Panc1 (cell line): ENCODE data around the gene PLBD2. TPM values are rescaled to one million over a fixed set of nuclear protein-coding genes. Genes with fewer than 3 reads are reported as not detected.

ENCODE experiments used
- ATAC-seq: fragments of 200-7000 bp; cut with Tn5 transposase; 2 replicates; pipeline ENCODE4 v1.9.1; 2020; ENCODE audit warnings: mild to moderate bottlenecking, moderate library complexity
- BruUV-seq: library from RNA; stranded (reverse); fragments of 400-500 nt; replicated peaks from 2 replicates; lab custom pipeline; 2021; lab: Mats Ljungman, UMichigan
- CTCF ChIA-PET: fragments of 300-600 bp; sonication (Branson Sonifier 250); formaldehyde crosslinking; loops from one replicate; lab custom pipeline; 2022; ENCODE audit warnings: antibody characterized with exemption; lab: Charles Lee
- POLR2A ChIA-PET: fragments of 300-600 bp; sonication (Branson Sonifier 250); formaldehyde crosslinking; loops from one replicate; lab custom pipeline; 2022; ENCODE audit warnings: antibody characterized with exemption; lab: Charles Lee
- DNase-seq: peaks from one replicate; pipeline ENCODE4 v3.0.0-alpha.2; 2010; ENCODE audit warnings: low read depth, low spot score
- H3K27ac ChIP-seq: 2 replicates; pipeline ENCODE4 v1.5.1; 2011; ENCODE audit warnings: mild to moderate bottlenecking, low read length, inconsistent platforms
- H3K27me3 ChIP-seq: fragments of 200-500 bp; sonication (Bioruptor generic); 2 replicates; pipeline ENCODE4 v1.6.0; 2014; ENCODE audit warnings: low read length, inconsistent platforms; ENCODE audit not compliant: control insufficient read depth, insufficient read depth
- H3K36me3 ChIP-seq: fragments of 200-500 bp; sonication (Bioruptor generic); 2 replicates; pipeline ENCODE4 v1.5.1; 2014; ENCODE audit warnings: inconsistent platforms, mild to moderate bottlenecking, low read length, moderate library complexity; ENCODE audit not compliant: control insufficient read depth, insufficient read depth
- H3K4me1 ChIP-seq: 2 replicates; pipeline ENCODE4 v1.5.1; 2011; ENCODE audit warnings: inconsistent platforms, mild to moderate bottlenecking, low read length, moderate library complexity; ENCODE audit not compliant: control insufficient read depth, insufficient read depth
- H3K4me3 ChIP-seq, 2 experiments: 2 replicates each; pipeline ENCODE4 v1.5.1; 2011 to 2012; ENCODE audit warnings: low read depth in 2 of 2, low read length in 2 of 2, mild to moderate bottlenecking in 2 of 2, inconsistent platforms in 1 of 2, moderate library complexity in 1 of 2
- H3K9me3 ChIP-seq: fragments of 200-500 bp; sonication (Bioruptor generic); 2 replicates; pipeline ENCODE4 v1.5.1; 2014; ENCODE audit warnings: low read depth, mild to moderate bottlenecking, inconsistent platforms, low read length, moderate library complexity; ENCODE audit not compliant: control insufficient read depth, insufficient read depth
- CTCF ChIP-seq: fragments of 450-650 bp; IDR thresholded peaks from 2 replicates; pipeline ENCODE4 v1.5.1; 2017; ENCODE audit warnings: mild to moderate bottlenecking
- POLR2AphosphoS5 ChIP-seq: IDR thresholded peaks from 2 replicates; pipeline ENCODE4 v1.6.1; 2012; ENCODE audit warnings: mild to moderate bottlenecking, low read depth, low read length, moderate library complexity
- REST ChIP-seq, 2 experiments: IDR thresholded peaks; 2 replicates each; pipeline ENCODE4 v1.6.1; 2011 to 2012; ENCODE audit warnings: low read depth in 2 of 2, control low read depth in 1 of 2, low read length in 1 of 2, mild to moderate bottlenecking in 1 of 2, moderate library complexity in 1 of 2; ENCODE audit not compliant: insufficient read depth in 1 of 2
- SIN3A ChIP-seq: IDR thresholded peaks from 2 replicates; pipeline ENCODE4 v1.6.1; 2012; ENCODE audit warnings: low read depth, mild to moderate bottlenecking, low read length, moderate library complexity, borderline replicate concordance; ENCODE audit not compliant: insufficient read depth
- TCF7L2 ChIP-seq: IDR thresholded peaks from 2 replicates; pipeline ENCODE4 v1.6.1; 2011; ENCODE audit warnings: mild to moderate bottlenecking, low read depth, low read length, inconsistent platforms
- in situ Hi-C: cut with HindIII; loops from 2 replicates; pipeline ENCODE4 v1.10.0; 2016; ENCODE audit warnings: low sequenced_read_pairs, low pct_unique_long_range_greater_than_20kb
- intact Hi-C: fragments of 100-400 bp; cut with micrococcal nuclease; formaldehyde crosslinking; loops from one replicate; pipeline ENCODE4 v1.10.0; 2022; ENCODE audit not compliant: unreplicated experiment
- total RNA-seq: library from RNA; stranded (reverse); gene quantifications from one replicate; pipeline ENCODE4 v1.2.1, GENCODE V29; 2021; ENCODE audit not compliant: unreplicated experiment

Gene PLBD2
- total RNA-seq, 1 experiment from 2014 or later = 69.7 TPM

- no TSS peak for BruUV-seq
- intact Hi-C loops = loop anchor here (1.0 kb wide), 1 partner anchor 114 kb away; no protein-coding TSS in a partner anchor
- Histone ChIP-seq H3K27ac (no peak overlapping the region), H3K4me3 (no peak overlapping the region), H3K4me1 (no peaks in the 10 kb centered on the region; the same call in 1 of the 2 replicates), H3K27me3 (no peaks in the 10 kb centered on the region), H3K9me3 (no peaks in the 10 kb centered on the region), H3K36me3 (no peaks in the 10 kb centered on the region; the same call in 1 of the 2 replicates)
- ATAC-seq (no peak), DNase-seq (no peak)
- CTCF ChIA-PET = interaction anchor here (0.7 to 1.0 kb wide), 7 partner anchors 12 to 409 kb away, joined by 3 to 9 read pairs (median 4); no protein-coding TSS in a partner anchor
- POLR2A ChIA-PET = interaction anchor here (1.2 kb wide), 1 partner anchor 97 kb away, joined by 3 read pairs; no protein-coding TSS in a partner anchor
- TF ChIP-seq POLR2AphosphoS5 (no peak), CTCF (no peak)
- in situ Hi-C loops = no loop called here
Observed at GRCh38 chr12:113425960-113426453, 67.6 kb downstream of the PLBD2 start.

GRCh38 chr12:113427882-113428281, 69.5 kb downstream of the PLBD2 start:
- TF ChIP-seq SIN3A = no peak
- peak in 1 of 2 experiments; percentile 47; a peak in 3 of 4 replicates for TF ChIP-seq REST (IDR thresholded peaks at IDR 0.05; ENCODE audit: insufficient read depth in 1 of 2, low read depth in 2 of 2, low read length in 1 of 2)
- in situ Hi-C loops = no loop called here

GRCh38 chr12:113428482-113428881, 70.1 kb downstream of the PLBD2 start:
- H3K4me3 ChIP-seq = no peak overlapping the region
- TF ChIP-seq SIN3A = no peak
- no peak for TF ChIP-seq REST (IDR thresholded peaks at IDR 0.05; ENCODE audit: insufficient read depth in 1 of 2, low read depth in 2 of 2, low read length in 1 of 2)
- no peak for TF ChIP-seq POLR2AphosphoS5
- no peak for TF ChIP-seq TCF7L2
- TF ChIP-seq CTCF = no peak
- intact Hi-C loops = no loop called here
- POLR2A ChIA-PET = no interaction called here
- no peak for DNase-seq
- no peaks in the 10 kb centered on the region for H3K36me3 ChIP-seq
- ATAC-seq = no peak
- no peaks in the 10 kb centered on the region for H3K4me1 ChIP-seq
- no peak overlapping the region for H3K27ac ChIP-seq
- in situ Hi-C loops = no loop called here
- CTCF ChIA-PET = no interaction called here
- no TSS peak for BruUV-seq
- H3K27me3 ChIP-seq = no peaks in the 10 kb centered on the region
- H3K9me3 ChIP-seq = no peaks in the 10 kb centered on the region

More at GRCh38 chr12:113427882-113428281, 69.5 kb downstream of the PLBD2 start:
- no TSS peak for BruUV-seq
- CTCF ChIA-PET = no interaction called here
- Histone ChIP-seq H3K36me3 (no peaks in the 10 kb centered on the region; the same call in 1 of the 2 replicates), H3K27ac (no peak overlapping the region), H3K4me3 (no peak overlapping the region), H3K4me1 (no peaks in the 10 kb centered on the region; the same call in 1 of the 2 replicates), H3K9me3 (no peaks in the 10 kb centered on the region), H3K27me3 (no peaks in the 10 kb centered on the region)
- intact Hi-C loops = no loop called here
- POLR2A ChIA-PET = no interaction called here
- DNase-seq = no peak
- no peak for ATAC-seq
